Panc1 (cell line): ENCODE results near the gene SLC26A4. TPM values are rescaled to one million over a fixed set of nuclear protein-coding genes. Genes with fewer than 3 reads are reported as not detected.

Experiments used
- ATAC-seq: fragments of 200-7000 bp; cut with Tn5 transposase; 2 replicates; pipeline ENCODE4 v1.9.1; 2020; ENCODE audit warnings: mild to moderate bottlenecking, moderate library complexity
- BruUV-seq: library from RNA; stranded (reverse); fragments of 400-500 nt; replicated peaks from 2 replicates; lab custom pipeline; 2021; lab: Mats Ljungman, UMichigan
- CTCF ChIA-PET: fragments of 300-600 bp; sonication (Branson Sonifier 250); formaldehyde crosslinking; loops from one replicate; lab custom pipeline; 2022; ENCODE audit warnings: antibody characterized with exemption; lab: Charles Lee
- POLR2A ChIA-PET: fragments of 300-600 bp; sonication (Branson Sonifier 250); formaldehyde crosslinking; loops from one replicate; lab custom pipeline; 2022; ENCODE audit warnings: antibody characterized with exemption; lab: Charles Lee
- DNase-seq: peaks from one replicate; pipeline ENCODE4 v3.0.0-alpha.2; 2010; ENCODE audit warnings: low read depth, low spot score
- H3K27ac ChIP-seq: 2 replicates; pipeline ENCODE4 v1.5.1; 2011; ENCODE audit warnings: mild to moderate bottlenecking, low read length, inconsistent platforms
- H3K27me3 ChIP-seq: fragments of 200-500 bp; sonication (Bioruptor generic); 2 replicates; pipeline ENCODE4 v1.6.0; 2014; ENCODE audit warnings: low read length, inconsistent platforms; ENCODE audit not compliant: control insufficient read depth, insufficient read depth
- H3K36me3 ChIP-seq: fragments of 200-500 bp; sonication (Bioruptor generic); 2 replicates; pipeline ENCODE4 v1.5.1; 2014; ENCODE audit warnings: inconsistent platforms, mild to moderate bottlenecking, low read length, moderate library complexity; ENCODE audit not compliant: control insufficient read depth, insufficient read depth
- H3K4me1 ChIP-seq: 2 replicates; pipeline ENCODE4 v1.5.1; 2011; ENCODE audit warnings: inconsistent platforms, mild to moderate bottlenecking, low read length, moderate library complexity; ENCODE audit not compliant: control insufficient read depth, insufficient read depth
- H3K4me3 ChIP-seq, 2 experiments: 2 replicates each; pipeline ENCODE4 v1.5.1; 2011 to 2012; ENCODE audit warnings: low read depth in 2 of 2, low read length in 2 of 2, mild to moderate bottlenecking in 2 of 2, inconsistent platforms in 1 of 2, moderate library complexity in 1 of 2
- H3K9me3 ChIP-seq: fragments of 200-500 bp; sonication (Bioruptor generic); 2 replicates; pipeline ENCODE4 v1.5.1; 2014; ENCODE audit warnings: low read depth, mild to moderate bottlenecking, inconsistent platforms, low read length, moderate library complexity; ENCODE audit not compliant: control insufficient read depth, insufficient read depth
- CTCF ChIP-seq: fragments of 450-650 bp; IDR thresholded peaks from 2 replicates; pipeline ENCODE4 v1.5.1; 2017; ENCODE audit warnings: mild to moderate bottlenecking
- POLR2AphosphoS5 ChIP-seq: IDR thresholded peaks from 2 replicates; pipeline ENCODE4 v1.6.1; 2012; ENCODE audit warnings: mild to moderate bottlenecking, low read depth, low read length, moderate library complexity
- SIN3A ChIP-seq: IDR thresholded peaks from 2 replicates; pipeline ENCODE4 v1.6.1; 2012; ENCODE audit warnings: low read depth, mild to moderate bottlenecking, low read length, moderate library complexity, borderline replicate concordance; ENCODE audit not compliant: insufficient read depth
- TCF7L2 ChIP-seq: IDR thresholded peaks from 2 replicates; pipeline ENCODE4 v1.6.1; 2011; ENCODE audit warnings: mild to moderate bottlenecking, low read depth, low read length, inconsistent platforms
- in situ Hi-C: cut with HindIII; loops from 2 replicates; pipeline ENCODE4 v1.10.0; 2016; ENCODE audit warnings: low sequenced_read_pairs, low pct_unique_long_range_greater_than_20kb
- intact Hi-C: fragments of 100-400 bp; cut with micrococcal nuclease; formaldehyde crosslinking; loops from one replicate; pipeline ENCODE4 v1.10.0; 2022; ENCODE audit not compliant: unreplicated experiment
- total RNA-seq: library from RNA; stranded (reverse); gene quantifications from one replicate; pipeline ENCODE4 v1.2.1, GENCODE V29; 2021; ENCODE audit not compliant: unreplicated experiment
- TF ChIP-seq, protein P1 (sequence below), 2 experiments: IDR thresholded peaks; 2 replicates each; pipeline ENCODE4 v1.6.1; 2011 to 2012; ENCODE audit warnings: low read depth in 2 of 2, control low read depth in 1 of 2, low read length in 1 of 2, mild to moderate bottlenecking in 1 of 2, moderate library complexity in 1 of 2; ENCODE audit not compliant: insufficient read depth in 1 of 2

The SLC26A4 gene
- total RNA-seq, 1 experiment from 2014 or later: 0.05 TPM

DNA sequence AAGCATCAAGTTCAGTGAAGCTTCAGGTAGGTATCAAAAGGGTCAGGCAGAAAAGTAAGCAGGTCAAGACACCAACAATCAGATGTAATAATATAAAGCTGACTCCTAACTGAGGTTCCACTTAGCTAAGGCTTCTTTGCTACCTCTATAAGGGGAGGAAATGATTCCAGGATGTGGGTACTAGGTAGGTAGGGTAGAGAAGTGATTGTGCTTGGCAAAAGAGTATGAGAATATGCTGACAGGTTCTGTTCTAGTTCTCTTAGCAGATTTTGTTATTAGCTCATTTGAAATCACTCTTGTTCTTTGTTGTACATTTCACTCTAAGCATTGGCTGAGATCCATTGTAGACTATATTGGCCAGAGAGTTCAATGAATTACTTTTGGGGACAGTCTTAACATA is 42.6 kb downstream of the SLC26A4 start:
- CTCF ChIA-PET: no interaction called here
- no peak for DNase-seq
- intact Hi-C loops (no loop called here), in situ Hi-C loops (no loop called here)
- Histone ChIP-seq H3K27ac (no peak overlapping the region), H3K9me3 (no peaks in the 10 kb centered on the region), H3K36me3 (no peaks in the 10 kb centered on the region), H3K4me1 (no peaks in the 10 kb centered on the region), H3K4me3 (no peak overlapping the region), H3K27me3 (peaks cover 12% of the 10 kb centered on the region; the same call in 1 of the 2 replicates)
- TF ChIP-seq TCF7L2 (no peak), POLR2AphosphoS5 (no peak), SIN3A (no peak), CTCF (no peak)
- TF ChIP-seq, protein P1, sequence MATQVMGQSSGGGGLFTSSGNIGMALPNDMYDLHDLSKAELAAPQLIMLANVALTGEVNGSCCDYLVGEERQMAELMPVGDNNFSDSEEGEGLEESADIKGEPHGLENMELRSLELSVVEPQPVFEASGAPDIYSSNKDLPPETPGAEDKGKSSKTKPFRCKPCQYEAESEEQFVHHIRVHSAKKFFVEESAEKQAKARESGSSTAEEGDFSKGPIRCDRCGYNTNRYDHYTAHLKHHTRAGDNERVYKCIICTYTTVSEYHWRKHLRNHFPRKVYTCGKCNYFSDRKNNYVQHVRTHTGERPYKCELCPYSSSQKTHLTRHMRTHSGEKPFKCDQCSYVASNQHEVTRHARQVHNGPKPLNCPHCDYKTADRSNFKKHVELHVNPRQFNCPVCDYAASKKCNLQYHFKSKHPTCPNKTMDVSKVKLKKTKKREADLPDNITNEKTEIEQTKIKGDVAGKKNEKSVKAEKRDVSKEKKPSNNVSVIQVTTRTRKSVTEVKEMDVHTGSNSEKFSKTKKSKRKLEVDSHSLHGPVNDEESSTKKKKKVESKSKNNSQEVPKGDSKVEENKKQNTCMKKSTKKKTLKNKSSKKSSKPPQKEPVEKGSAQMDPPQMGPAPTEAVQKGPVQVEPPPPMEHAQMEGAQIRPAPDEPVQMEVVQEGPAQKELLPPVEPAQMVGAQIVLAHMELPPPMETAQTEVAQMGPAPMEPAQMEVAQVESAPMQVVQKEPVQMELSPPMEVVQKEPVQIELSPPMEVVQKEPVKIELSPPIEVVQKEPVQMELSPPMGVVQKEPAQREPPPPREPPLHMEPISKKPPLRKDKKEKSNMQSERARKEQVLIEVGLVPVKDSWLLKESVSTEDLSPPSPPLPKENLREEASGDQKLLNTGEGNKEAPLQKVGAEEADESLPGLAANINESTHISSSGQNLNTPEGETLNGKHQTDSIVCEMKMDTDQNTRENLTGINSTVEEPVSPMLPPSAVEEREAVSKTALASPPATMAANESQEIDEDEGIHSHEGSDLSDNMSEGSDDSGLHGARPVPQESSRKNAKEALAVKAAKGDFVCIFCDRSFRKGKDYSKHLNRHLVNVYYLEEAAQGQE (IDR thresholded peaks at IDR 0.05; ENCODE audit: insufficient read depth in 1 of 2, low read depth in 2 of 2, low read length in 1 of 2): no peak
- ATAC-seq: no peak
- BruUV-seq: no TSS peak
- POLR2A ChIA-PET: no interaction called here

- Histone ChIP-seq H3K4me3 (no peak overlapping the region), H3K27ac (no peak overlapping the region), H3K36me3 (no peaks in the 10 kb centered on the region), H3K27me3 (peaks cover 12% of the 10 kb centered on the region; the same call in 1 of the 2 replicates), H3K9me3 (no peaks in the 10 kb centered on the region), H3K4me1 (no peaks in the 10 kb centered on the region)
- no peak for TF ChIP-seq CTCF
- TF ChIP-seq POLR2AphosphoS5: no peak
- TF ChIP-seq, protein P1 (IDR thresholded peaks at IDR 0.05; ENCODE audit: insufficient read depth in 1 of 2, low read depth in 2 of 2, low read length in 1 of 2): no peak
- no peak for TF ChIP-seq SIN3A
- ChIA-PET POLR2A (no interaction called here), CTCF (no interaction called here)
- ATAC-seq (no peak), DNase-seq (no peak)
- BruUV-seq: no TSS peak
- in situ Hi-C loops: no loop called here
- intact Hi-C loops: no loop called here
These were observed 43.2 kb downstream of the SLC26A4 start for GRCh38 chr7:107703872-107704271.
